Hepatocyte (in vitro differentiated cells): ENCODE results near the gene SEC14L6. TPM values are rescaled to one million over a fixed set of nuclear protein-coding genes. Genes with fewer than 3 reads are reported as not detected.

ENCODE experiments used
- DNase-seq: peaks from one replicate; pipeline ENCODE4 v3.0.0-alpha.2; 2016; ENCODE audit warnings: low spot score
- H2AFZ ChIP-seq: fragments of 200-600 bp; sonication (generic); 2 replicates; pipeline ENCODE4 v1.6.0; 2016; ENCODE audit warnings: antibody characterized with exemption, mild to moderate bottlenecking
- H3K27ac ChIP-seq: fragments of 200-600 bp; sonication (generic); 2 replicates; pipeline ENCODE4 v1.5.1; 2016; ENCODE audit warnings: mild to moderate bottlenecking
- H3K27me3 ChIP-seq: fragments of 200-600 bp; sonication (generic); 2 replicates; pipeline ENCODE4 v1.6.1; 2016
- H3K36me3 ChIP-seq: fragments of 200-600 bp; sonication (generic); replicated peaks from 2 replicates; pipeline ENCODE4 v1.5.1; 2016; ENCODE audit warnings: low read depth; ENCODE audit not compliant: insufficient read depth
- H3K4me1 ChIP-seq: fragments of 200-600 bp; sonication (generic); 2 replicates; pipeline ENCODE4 v1.5.1; 2016; ENCODE audit warnings: mild to moderate bottlenecking, moderate library complexity; ENCODE audit not compliant: insufficient read depth
- H3K4me2 ChIP-seq: fragments of 200-600 bp; sonication (generic); 2 replicates; pipeline ENCODE4 v1.6.0; 2016
- H3K4me3 ChIP-seq: fragments of 200-600 bp; sonication (generic); 2 replicates; pipeline ENCODE4 v1.5.1; 2016; ENCODE audit warnings: mild to moderate bottlenecking
- H3K79me2 ChIP-seq: fragments of 200-600 bp; sonication (generic); 2 replicates; pipeline ENCODE4 v1.6.0; 2017; ENCODE audit warnings: mild to moderate bottlenecking
- H3K9me2 ChIP-seq: fragments of 200-600 bp; sonication (generic); replicated peaks from 2 replicates; pipeline ENCODE4 v1.6.0; 2017; ENCODE audit warnings: mild to moderate bottlenecking; ENCODE audit not compliant: insufficient read depth
- H3K9me3 ChIP-seq: fragments of 200-600 bp; sonication (generic); 2 replicates; pipeline ENCODE4 v1.5.1; 2016; ENCODE audit warnings: low read depth, mild to moderate bottlenecking
- H4K20me1 ChIP-seq: fragments of 200-600 bp; sonication (generic); 2 replicates; pipeline ENCODE4 v1.6.0; 2016; ENCODE audit warnings: mild to moderate bottlenecking; ENCODE audit not compliant: insufficient read depth, poor library complexity, severe bottlenecking
- CTCF ChIP-seq: fragments of 200-600 bp; sonication (generic); IDR thresholded peaks from 2 replicates; pipeline ENCODE4 v1.5.1; 2016; ENCODE audit warnings: antibody characterized with exemption, mild to moderate bottlenecking; ENCODE audit not compliant: poor library complexity
- EZH2 ChIP-seq: fragments of 200-600 bp; sonication (generic); IDR thresholded peaks from 2 replicates; pipeline ENCODE4 v1.6.1; 2016; ENCODE audit warnings: antibody characterized with exemption, mild to moderate bottlenecking, borderline replicate concordance
- EZH2phosphoT487 ChIP-seq: fragments of 200-600 bp; sonication (generic); IDR thresholded peaks from one replicate; pipeline ENCODE4 v1.6.1; 2018; ENCODE audit warnings: antibody characterized with exemption, mild to moderate bottlenecking, low read depth, moderate library complexity; ENCODE audit not compliant: unreplicated experiment, severe bottlenecking
- WGBS: methylation state at CpG from one replicate; pipeline ENCODE4 v1.1.6; 2016; ENCODE audit warnings: low lambda C conversion rate; ENCODE audit errors: missing lambda C conversion rate; 5-methylcytosine and 5-hydroxymethylcytosine counted together
- polyA plus RNA-seq: library from polyadenylated mRNA; unstranded; fragments of >200 nt; fragmentation: Nextera tagmentation; extraction: Ambion mirVana; gene quantifications from 2 replicates; pipeline ENCODE4 v1.2.1, GENCODE V29; 2016
- total RNA-seq: library from RNA; depleted of rRNA; stranded (reverse); fragments of >200 nt; gene quantifications from 2 replicates; pipeline ENCODE4 v1.2.3, GENCODE V29; 2014

SEC14L6 gene
- total and polyA plus RNA-seq, 2 experiments from 2014 or later: 0.07 TPM; not detected in 1

DNA sequence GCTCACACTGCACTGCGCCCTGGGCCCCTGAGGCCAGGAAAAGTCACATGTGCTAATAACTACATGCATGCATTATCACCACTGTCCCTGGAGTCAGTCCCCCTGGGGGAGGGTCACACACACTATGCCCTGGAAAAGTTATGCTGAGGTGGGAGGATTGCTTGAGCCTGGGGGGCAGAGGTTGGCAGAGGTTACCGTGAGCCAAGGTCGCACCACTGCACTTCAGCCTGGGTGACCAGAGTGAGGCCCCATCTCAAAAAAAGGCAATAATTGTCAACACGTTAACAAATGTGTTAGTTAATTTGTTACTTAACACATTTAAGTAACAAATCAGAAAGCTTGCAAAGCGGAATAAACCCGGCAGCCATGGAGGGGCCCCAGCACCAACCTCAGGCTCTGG, 13.3 kb upstream of the SEC14L6 start:
- H3K9me2 ChIP-seq: no peaks in the 10 kb centered on the region
- no peaks in the 10 kb centered on the region for H3K79me2 ChIP-seq
- no peaks in the 10 kb centered on the region for H3K36me3 ChIP-seq
- TF ChIP-seq EZH2phosphoT487 (no peak), CTCF (no peak), EZH2 (no peak)
- no peaks in the 10 kb centered on the region for H4K20me1 ChIP-seq
- H2AFZ ChIP-seq: no peak overlapping the region
- H3K27ac ChIP-seq: no peak overlapping the region
- 71% methylated on average over 6 of the region's 6 CpGs for WGBS
- no peak for DNase-seq
- H3K27me3 ChIP-seq: no peaks in the 10 kb centered on the region
- no peak overlapping the region for H3K4me2 ChIP-seq
- H3K4me1 ChIP-seq: no peaks in the 10 kb centered on the region
- H3K9me3 ChIP-seq: no peaks in the 10 kb centered on the region
- H3K4me3 ChIP-seq: no peak overlapping the region

DNA sequence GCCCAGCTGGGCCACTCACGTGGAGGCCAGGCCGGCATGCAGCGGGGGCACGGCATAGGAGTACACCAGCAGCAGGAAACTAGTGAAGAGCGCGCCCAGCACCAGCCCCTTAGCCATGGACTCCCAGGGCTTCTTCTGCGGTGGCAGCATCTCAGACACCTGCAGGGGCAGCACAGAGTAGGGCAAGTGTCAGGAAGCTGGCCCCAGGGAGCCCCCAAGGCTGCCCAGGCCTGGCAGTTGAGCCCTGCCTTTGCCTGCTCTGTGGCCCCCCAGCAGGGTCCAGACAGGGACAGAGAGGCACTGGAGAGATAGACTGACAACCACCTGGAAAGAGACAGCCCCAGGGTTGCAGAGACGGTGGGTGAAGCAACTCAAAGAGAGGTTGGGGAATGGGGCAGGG, 10.7 kb upstream of the SEC14L6 start:
- no peak overlapping the region for H3K4me2 ChIP-seq
- H3K27ac ChIP-seq: no peak overlapping the region
- H4K20me1 ChIP-seq: no peaks in the 10 kb centered on the region
- no peaks in the 10 kb centered on the region for H3K4me1 ChIP-seq
- H3K27me3 ChIP-seq: no peaks in the 10 kb centered on the region
- no peak for DNase-seq
- no peaks in the 10 kb centered on the region for H3K9me2 ChIP-seq
- no peaks in the 10 kb centered on the region for H3K36me3 ChIP-seq
- WGBS: 84% methylated on average over 8 of the region's 8 CpGs
- H3K9me3 ChIP-seq: no peaks in the 10 kb centered on the region
- TF ChIP-seq CTCF (no peak), EZH2phosphoT487 (no peak), EZH2 (no peak)
- no peak overlapping the region for H2AFZ ChIP-seq
- no peaks in the 10 kb centered on the region for H3K79me2 ChIP-seq
- H3K4me3 ChIP-seq: no peak overlapping the region

DNA sequence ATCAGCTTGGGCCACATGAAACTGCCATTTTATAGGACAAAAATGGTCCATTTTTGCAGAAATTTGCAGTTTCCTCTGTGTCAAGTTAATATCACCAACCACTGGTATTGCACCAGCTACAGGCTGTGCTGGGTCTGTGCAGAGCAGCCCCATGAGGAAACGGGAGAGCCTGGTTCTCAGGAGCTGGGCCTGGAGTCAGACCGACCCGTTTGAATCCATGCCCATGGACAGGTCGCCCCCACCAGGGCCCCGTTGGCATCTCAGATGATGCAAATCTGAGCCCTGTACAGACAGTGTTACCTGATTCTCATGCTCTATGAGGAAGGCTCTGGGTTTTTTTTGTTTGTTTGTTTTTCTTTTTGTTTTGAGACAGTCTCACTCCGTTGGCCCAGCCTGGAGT, 9.8 kb upstream of the SEC14L6 start:
- Histone ChIP-seq H3K27me3 (no peaks in the 10 kb centered on the region), H4K20me1 (no peaks in the 10 kb centered on the region), H3K36me3 (no peaks in the 10 kb centered on the region), H3K9me3 (no peaks in the 10 kb centered on the region), H2AFZ (no peak overlapping the region), H3K4me1 (no peaks in the 10 kb centered on the region), H3K79me2 (no peaks in the 10 kb centered on the region), H3K9me2 (no peaks in the 10 kb centered on the region), H3K4me3 (no peak overlapping the region), H3K4me2 (no peak overlapping the region), H3K27ac (no peak overlapping the region)
- 70% methylated on average over 6 of the region's 6 CpGs for WGBS
- no peak for DNase-seq
- TF ChIP-seq CTCF (no peak), EZH2phosphoT487 (no peak), EZH2 (no peak)
